GM18505 (cell line): ENCODE data around the gene UBE3B.
"Not testable (repeated sequence)": the region's sequence is repeated elsewhere in the genome, so short reads cannot be mapped to it uniquely, and the experiment has no call there.

Experiments
- ATAC-seq: cut with Tn5 transposase; IDR thresholded peaks from one replicate; pipeline ENCODE4 v1.9.1; 2021; ENCODE audit not compliant: unreplicated experiment
- POLR2A ChIP-seq: IDR thresholded peaks from 4 replicates; pipeline ENCODE4 v1.6.1; 2011; ENCODE audit warnings: borderline replicate concordance; ENCODE audit not compliant: insufficient read depth, insufficient read length; ENCODE audit errors: extremely low read depth

Gene UBE3B

DNA sequence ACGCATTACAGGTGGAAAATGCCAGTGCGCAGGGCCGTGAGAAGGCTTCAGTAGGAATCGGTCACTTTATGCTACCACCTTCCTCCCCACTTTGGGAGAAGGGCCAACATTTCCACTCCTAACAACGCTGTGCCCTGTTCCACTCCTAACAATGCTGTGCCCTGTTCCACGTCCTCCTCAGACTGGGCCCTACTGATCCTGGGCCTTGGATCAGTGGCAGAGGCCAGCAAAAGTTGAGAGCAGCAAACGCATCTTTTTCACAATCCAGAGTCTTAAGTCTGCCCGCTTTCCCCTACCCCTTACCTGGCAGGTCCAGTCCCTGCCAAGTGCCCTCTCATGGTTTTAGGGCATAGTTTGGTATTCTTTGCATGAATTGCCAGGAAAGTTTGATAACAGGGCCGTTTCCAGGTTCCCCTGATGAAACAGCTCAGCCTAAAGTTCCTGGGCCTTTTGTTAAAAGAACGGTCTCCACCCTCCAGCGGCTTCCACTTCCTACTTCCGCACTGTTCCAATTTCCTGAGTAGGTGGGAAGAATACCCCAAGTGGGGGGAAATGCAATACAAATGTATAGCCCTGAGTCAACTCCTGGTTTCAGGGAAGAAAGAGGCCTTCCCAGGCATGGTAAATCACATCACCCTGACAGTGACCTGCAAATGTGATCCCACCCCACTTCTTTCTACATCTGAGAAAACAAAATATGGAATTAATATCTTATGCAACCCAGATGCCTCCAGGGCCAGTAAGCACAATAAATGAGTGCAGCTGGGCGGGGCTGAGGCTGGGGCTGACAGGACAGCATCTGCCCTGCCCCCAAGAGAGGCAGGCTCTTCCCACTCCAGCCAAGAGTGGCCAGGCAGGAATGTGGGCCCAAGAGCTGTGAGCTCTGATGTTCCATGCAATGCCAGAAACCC, 15.3 kb upstream of the UBE3B start:
- TF ChIP-seq POLR2A, result no peak
- no peak for ATAC-seq

DNA sequence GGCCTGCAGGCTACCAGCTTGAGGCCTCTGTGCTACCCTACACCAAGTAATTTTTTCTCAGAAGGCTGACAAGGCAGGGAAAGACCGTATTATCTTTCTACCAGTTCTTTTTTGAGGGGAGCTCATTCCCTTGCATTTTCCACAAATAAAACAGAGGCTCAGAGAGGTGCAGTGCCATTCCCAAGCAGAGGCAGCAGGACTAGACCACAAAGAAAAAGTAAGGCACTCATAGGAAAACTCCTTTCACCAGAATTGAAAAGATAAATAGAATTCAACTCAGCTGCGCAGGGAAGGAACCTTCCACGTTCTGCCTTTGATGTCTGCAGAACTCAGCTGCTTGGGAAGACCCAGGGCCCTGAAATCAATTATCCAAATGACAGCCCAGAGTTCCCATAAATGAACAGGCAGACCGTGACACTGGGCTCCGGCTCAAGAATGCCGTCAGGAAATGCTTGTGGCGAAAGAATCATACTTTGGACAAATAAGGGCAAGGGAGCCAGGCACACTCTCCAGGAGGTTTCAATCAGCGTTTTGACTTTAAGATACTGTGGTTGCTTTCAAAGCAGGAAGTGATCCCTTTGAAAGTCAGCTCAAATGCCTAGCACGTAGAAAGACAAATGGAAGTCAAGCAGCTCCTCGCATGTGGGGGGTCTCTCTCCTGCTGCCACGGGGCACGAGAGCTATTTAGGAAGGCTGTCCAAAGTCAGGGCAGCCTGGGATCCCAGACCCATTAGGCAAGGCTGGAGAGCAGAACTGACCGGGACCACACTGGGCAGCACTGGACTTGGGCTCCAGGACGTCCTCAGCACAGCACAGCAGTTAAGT, 14.4 kb upstream of the UBE3B start:
- no peak for TF ChIP-seq POLR2A
- ATAC-seq, result no peak

DNA sequence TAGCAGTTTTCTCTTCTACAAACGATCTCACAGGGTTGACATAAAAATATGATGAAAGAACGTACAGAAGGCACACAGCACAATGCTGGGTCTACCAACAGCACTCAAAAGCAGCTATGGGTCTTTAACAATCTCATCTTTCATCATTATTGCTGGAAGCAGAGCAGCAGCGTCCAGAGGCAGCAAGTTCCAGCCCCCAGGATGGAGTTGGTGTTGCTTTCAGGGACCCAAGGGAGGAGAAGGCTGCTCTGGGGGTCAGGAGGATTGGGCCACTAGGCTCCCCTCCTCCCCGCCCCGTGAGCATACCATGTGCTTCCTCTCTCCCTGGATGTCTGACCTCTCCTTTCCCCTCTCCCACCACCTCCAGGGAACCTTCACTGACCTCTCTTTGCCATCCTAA, 13.7 kb upstream of the UBE3B start:
- no peak for ATAC-seq
- no peak for TF ChIP-seq POLR2A

DNA sequence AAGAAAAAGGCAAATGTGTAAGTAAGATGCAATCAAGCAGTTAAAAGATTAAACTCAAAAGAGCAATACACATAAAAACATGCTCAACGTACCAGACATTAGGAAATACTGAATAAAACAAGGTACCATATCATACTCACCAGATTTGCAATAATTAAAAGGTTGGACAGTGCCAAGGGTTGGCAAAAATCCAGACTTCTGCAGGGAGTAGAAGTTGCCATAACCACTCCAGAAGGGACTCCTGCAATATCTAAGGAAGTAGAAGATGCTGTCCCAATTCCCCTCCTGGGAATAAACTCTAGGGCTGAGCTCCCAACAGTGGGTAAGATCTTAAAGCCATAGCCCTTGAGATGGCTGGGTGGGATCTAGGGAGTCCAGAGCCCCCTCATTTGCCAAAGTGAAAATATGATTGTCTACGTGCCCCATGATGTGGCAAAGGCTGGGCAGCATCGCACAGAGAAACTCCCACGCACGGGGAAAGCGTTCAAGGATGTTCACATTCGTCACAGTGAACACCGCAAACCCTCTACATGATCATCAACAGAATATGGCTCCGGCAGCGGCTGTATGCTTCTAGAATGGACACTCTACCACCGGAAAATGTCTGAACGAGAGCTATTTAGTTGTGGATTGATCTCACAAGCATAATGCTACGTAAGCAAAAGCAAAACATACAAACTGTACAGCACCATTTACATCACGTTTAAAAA, 12.6 kb upstream of the UBE3B start:
- ATAC-seq, result no peak
- no peak for TF ChIP-seq POLR2A

DNA sequence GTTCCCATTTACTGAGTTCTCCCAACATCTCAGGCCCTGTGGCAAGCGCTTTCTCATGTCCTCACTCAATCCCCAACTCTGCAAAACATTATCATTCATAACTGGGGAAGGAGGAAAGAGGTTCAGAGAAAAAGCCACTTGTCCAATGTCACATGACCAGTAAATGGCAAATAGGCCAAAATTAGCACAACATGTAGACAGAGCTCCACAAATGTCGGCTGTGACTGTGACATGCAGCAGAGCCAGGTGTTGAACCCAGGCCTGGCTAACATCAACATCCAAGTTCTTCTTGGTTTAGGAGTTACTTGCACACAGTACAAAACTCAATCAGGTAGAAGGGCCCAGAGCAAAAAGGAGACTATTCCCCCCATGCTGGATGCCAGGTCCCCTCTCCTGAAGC, 11.1 kb upstream of the UBE3B start:
- ATAC-seq, result no peak
- TF ChIP-seq POLR2A, result no peak

DNA sequence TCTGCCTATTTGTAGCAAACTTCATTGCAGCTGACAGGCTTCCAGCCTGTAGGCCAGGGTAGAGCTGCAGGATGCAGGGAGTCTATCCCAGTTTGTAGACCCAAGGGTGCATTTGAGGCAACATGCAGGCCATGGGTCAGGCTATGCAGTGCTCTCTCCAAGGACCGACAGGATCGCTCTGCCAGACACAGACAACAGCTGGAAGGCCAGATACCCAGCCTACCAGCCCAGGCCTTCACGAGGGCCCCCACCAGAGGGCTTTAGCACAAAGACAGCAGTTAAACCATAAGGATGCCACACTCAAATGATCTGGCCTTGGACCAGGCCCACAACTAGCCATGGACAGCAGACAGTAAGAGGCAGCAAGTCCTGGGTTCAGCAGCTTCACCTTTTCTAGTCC, 10.6 kb upstream of the UBE3B start:
- TF ChIP-seq POLR2A, result no peak
- ATAC-seq, result no peak

DNA sequence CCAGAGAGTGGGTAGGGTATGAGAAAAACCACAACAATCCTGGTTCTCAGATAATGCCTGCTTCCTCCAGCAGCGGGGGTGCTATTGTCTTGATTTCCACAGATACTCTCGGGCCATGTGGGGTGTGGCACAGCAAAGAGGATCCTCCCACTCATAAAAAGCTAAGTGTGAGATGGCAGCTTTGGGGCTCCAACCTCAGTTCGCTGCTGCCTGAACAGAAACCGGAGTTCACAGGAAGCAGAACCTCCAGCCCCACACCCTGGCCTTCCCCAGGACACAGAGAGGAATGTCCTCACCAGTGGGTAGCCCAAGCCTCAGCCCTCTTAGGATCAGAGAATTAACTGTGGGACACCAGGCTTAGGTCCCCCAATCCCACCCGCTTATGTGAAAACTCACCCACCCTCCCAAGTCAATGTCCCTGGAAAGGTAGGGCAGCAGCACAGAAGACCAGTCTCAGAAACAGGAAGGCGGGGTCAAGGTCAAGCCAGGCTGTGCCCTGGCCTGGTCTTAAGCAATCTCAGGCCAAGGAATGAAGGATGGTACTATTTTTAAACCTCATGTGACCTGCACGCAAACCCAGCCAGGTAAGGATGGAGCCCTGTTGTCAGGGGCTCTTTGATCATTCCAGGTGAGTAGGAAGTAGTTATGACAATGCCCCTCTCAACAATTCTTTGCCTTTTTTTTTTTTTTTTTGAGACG, 9.3 kb upstream of the UBE3B start:
- ATAC-seq, result no peak
- TF ChIP-seq POLR2A, result no peak

DNA sequence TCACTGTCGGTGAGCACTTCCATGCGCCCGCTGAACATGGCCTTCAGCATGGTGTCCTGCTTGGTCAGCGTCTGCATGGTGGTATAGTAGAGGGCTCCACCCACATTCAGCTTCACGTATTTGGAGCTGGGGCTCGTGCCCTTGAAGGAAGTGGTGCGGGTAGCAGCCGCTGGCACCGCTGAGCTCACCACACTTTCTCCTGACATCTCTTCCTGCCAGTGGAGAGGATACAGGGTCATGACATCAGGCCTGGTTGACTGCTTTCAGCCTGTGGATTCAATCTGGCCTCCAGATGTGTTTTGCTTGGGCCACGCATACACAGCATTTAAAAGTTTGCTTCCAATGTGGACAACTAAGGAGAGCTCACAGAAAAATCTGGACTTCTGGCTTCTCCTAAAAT, 7.9 kb upstream of the UBE3B start:
- no peak for ATAC-seq
- no peak for TF ChIP-seq POLR2A

DNA sequence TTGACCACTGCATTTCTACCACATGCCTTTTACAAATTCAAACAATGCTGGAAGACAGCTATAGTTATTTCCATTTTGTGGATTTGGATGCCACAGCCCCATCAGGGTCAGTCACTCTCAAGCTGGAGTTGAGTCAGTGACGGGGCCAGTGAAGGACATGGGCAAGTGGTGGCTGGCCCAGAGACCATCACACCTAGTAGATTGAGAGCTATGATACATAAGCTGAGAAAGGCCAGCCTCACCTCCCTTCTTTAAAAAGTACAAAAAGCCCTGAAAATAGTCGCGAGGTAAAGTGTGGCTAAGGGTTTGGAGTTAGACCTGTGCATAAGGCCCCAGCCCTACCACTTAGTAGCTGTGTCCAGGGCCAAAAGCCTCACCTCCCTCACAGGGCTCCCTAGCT, 4.4 kb upstream of the UBE3B start:
- TF ChIP-seq POLR2A, result no peak
- no peak for ATAC-seq

DNA sequence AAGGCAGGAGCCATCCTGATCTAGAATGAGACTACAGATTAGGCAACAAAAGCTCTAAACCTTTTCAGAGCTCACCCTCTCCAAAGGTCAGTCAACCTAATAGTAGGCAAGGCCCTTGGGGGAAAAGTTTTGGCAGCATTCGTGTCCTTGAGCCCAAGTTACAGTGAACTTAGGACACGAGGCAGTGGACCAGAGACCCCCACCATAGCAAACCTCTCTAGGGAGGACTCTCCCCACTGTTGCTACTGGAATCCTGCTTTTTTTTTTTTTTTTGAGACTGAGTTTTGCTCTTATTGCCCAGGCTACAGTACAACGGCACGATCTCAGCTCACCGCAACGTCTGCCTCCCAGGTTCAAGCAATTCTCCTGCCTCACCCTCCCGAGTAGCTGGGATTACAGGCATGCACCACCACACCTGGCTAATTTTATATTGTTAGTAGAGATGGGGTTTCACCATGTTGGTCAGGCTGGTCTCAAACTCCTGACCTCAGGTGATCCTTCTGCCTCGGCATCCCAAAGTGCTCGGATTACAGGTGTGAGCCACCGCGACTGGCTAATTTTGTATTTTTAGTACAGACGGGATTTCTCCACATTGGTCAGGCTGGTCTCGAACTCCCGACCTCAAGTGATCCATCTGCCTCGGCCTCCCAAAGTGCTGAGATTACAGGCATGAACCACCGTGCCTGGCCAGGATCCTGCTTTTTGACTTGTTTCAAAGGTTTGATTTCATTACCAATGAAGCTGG, 3.7 kb upstream of the UBE3B start:
- not testable (repeated sequence) for ATAC-seq

DNA sequence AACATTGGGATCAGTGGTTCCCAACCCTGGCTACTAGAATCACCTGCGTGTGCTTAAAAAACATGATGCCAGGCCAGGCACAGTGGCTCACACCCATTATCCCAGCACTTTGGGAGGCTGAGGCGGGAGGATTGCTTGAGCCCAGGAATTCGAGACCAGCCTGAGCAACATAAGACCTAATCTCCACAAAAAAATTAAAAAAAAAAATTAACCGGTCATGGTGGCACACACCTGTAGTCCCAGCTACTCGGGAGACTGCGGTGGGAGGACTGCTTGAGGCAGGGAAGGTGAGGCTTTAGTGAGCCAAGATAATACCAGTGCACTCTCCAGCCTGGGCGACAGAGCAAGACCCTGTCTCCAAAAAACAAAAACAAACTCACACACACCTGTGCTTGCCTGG, 2.3 kb upstream of the UBE3B start:
- ATAC-seq, result no peak
- TF ChIP-seq POLR2A, result no peak

DNA sequence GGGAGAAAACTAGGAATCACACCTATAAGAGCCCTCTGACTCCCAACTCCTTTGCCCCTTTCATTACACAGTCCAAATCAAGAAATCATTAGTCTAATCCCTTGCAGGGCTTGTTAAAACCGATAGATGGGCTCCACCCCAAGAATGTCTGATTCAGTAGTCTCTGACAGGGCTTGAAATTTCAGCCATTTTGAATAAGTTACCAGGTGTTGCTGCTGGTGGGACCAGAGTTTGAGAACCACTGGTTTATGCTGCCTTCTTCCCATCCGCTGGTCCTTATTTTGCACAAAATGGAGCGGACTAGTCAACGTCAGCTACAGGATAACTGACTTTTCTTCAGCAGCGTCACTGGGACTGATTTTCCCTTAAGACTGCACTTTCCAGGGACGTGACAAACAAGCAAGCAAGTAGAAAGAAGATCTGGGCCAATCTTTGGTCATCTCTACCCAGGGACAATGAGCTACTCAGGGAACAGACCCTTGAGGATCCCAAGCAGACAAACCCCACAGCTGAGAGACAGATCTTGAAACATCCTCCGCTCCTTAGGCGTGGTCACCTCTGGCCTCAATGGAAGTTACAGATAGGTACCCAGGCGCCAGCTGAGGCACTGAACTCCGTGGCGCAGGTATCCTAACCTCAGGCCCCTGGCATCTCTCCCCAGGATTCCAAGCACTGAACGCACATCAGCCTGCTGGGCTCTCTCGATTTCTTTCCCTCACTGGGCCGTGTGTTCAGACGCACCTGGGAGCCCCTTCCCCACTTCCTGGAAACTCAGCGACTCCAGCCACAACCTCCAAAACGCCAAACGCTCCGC, 1.2 kb upstream of the UBE3B start:
- TF ChIP-seq POLR2A, result no peak
- no peak for ATAC-seq
